Left hindlimb (tissue), 1 donor: Measurements from ENCODE around the gene IPO5.
"Not testable (repeated sequence)": the region's sequence is repeated elsewhere in the genome, so short reads cannot be mapped to it uniquely, and the experiment has no call there.

Source experiments
- DNase-seq: peaks from one replicate; pipeline ENCODE4 v3.0.0-alpha.2; 2018

IPO5 gene

GRCh38 chr13:98019186-98019585, 65.7 kb downstream of the IPO5 start:
- DNase-seq: no peak

GRCh38 chr13:98020271-98020670, 66.8 kb downstream of the IPO5 start:
- no peak for DNase-seq

- no peak for DNase-seq
Observed at GRCh38 chr13:98022210-98022609, 68.7 kb downstream of the IPO5 start.

GRCh38 chr13:98025480-98026025, 72.1 kb downstream of the IPO5 start:
- no peak for DNase-seq

DNA sequence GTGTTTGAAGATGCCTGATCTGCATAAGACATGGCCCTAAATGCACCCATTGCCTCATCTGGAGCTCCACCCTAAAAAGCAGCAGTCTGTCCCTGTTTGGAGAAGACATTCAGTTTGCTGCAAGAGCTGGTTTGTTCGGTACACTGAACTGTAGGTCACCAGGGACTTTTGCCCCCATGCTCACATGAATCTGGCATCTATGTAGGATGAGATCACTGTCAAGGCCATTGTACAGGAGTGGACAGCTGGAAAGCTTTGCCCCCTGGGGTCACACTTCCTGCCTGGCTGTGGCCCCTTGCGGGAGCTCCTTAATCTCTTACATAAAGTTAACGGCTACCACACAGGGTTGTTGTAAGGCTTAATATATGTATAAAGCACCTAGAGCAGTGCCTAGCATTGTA, 73.0 kb downstream of the IPO5 start:
- DNase-seq: no peak

DNA sequence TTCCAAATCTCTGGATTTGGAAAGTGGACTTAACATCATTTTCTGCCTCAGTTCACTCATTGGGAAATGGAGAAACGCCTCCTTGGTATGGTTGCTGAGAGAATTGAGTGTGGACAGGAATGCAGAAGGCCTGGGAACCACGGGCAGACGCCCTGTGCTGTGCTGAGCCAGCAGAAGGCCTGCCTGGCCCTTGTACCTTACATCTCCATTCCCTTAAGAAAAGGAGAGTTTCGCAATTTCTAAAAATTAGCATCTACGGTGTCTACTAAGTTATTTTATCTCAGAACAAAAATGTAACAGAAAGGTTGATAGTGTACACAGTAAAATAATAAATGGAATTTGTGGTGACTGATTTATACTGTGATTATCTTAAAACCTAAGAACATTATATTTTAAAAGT, 78.7 kb downstream of the IPO5 start:
- DNase-seq: no peak

DNA sequence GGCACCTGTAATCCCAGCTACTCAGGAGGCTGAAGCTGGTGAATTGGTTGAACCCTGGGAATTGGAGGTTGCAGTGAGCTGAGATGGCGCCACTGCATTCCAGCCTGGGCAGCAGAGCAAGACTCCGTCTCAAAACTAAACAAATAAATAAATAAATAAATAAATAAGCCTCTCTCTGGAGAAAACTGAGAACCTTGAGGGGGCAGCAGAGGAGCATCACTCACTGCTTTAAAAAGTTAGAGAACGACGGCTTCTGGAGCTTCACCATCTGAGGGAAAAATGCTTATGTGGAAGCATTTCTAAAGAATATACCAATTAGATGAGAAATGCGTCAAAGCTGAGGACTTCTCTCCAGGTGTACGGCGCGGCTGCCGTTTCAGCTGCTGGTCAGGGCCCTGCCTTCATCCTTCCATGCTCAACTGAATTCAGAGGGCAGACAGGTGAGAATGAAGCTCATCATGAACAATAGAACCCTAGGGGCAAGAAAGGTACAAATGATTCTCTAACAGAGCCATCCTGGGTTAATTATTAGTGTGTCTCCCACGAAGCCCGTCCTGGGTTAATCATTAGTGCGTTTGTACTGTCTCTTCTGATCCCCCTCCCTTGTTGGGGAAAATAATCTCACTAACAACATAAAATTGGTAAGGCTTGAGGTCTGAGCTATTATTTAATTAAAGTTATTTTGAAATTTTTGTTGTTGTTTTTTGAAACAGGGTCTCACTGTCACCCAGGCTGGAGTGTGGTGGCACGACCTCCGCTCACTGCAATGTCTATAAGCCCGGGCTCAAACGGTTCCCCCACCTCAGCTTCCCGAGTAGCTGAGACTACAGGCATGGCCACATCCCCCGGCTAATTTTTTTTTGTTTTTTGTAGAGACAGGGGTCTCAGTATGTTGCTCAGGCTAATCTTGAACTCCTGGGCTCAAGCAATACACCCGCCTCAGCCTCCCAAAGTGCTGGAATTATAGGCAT, 80.1 kb downstream of the IPO5 start:
- no peak for DNase-seq

DNA sequence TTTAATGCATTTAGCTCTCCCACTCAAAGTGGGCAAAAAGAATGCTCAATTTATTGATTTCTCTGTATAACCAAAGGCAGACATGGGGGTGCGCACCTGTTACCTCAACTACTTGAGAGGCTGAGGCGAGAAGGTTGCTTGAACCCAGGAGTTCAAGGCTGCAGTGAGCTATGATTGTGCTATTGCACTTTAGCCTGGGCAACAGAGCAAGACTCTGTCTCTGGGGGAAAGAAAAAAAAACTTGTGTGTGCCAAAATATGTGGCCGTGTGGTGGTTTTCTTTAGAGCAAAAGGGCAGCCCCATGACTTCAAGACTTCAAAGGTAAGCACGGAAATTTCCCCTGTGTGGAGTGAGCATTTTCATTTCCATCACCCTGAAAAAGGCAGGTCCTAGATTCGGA, 81.9 kb downstream of the IPO5 start:
- DNase-seq: no peak

DNA sequence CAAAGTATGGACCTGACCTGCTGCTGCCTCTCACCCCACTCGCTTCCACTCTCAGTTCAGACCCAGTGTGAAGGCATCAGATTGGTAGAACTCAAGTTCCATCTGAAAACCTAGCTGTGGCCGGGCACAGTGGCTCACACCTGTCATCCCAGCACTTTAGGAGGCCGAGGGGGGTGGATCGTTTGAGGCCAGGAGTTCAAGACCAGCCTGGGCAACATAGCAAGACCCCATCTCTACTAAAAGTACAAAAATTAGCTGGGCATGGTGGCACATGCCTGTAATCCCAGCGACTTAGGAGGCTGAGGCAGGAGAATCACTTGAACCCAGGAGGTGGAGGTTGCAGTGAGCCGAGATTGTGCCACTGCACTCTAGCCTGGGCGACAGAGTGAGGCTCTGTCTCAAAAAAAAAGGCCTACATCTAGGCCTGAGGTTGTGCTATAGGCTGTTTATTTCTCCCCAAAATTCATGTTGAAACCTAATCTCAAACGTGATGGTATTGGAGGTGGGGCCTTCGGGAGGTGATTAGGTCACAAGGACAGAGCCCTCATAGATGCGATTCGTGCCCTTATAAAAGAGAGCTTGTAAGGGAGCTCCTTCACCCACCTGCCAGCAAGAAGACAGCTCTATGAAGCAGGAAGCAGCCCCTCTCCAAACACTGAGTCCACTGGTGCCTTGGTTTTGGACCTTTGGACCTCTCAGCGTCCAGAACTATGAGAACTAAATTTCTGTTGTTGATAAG, 83.3 kb downstream of the IPO5 start:
- DNase-seq: not testable (repeated sequence)

DNA sequence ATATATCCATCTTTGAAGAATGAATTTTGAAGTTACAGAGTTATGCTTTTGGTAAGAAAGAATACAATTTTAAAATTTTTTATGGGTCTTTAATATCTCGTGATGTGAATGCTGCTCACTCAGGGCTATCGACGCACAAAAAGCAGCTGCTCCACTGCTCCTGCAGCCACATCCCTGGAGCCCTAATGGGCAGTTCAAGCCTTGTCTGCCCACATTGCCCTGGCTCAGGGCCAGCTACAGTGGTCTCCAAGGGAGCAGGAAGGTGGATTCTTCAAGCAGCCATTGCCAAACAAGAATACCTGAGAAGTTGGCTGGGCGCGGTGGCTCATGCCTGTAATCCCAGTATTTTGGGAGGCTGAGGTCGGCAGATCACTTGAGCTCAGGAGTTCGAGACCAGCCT, 85.8 kb downstream of the IPO5 start:
- DNase-seq: no peak

DNA sequence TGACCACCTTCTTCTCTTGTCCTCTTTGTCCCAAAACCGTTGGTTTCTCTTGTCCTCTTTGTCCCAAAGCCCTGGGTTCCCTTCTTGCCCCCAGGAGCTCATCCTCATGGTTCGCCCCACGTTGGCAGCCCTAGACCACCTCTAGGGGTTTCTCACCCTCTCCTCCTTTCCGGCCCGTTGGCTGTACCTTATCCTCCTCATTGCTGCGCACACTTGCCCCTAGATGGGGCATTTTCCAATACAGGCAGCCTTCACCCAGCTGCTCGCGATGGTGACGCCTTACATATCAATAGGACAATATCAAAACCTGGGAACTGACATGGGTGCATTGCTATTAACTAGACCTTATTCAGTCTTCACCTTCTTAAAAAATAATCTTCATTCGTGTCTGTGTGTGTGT, 86.5 kb downstream of the IPO5 start:
- no peak for DNase-seq

- DNase-seq: no peak
Observed at GRCh38 chr13:98041081-98041820, 87.8 kb downstream of the IPO5 start.

DNA sequence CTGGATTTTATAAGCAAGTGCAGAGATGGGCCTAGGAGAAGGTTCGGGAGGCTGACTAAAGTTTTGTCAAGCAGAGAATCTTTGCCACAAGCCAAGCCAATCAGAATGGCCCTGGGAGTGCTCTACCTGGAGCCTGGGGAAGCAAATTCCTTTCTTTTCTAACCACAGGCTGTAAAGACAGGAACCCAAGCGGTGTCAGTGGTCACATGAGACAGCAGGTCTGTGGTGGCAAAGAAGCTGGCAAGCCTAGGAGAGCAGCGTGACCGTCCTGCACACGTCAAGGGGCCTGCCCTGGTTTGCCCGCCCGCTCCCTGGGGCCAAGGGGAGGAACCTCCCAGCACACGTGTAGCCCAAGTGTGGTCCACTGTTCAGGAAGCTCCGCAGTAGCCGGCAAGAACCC, 90.8 kb downstream of the IPO5 start:
- DNase-seq: no peak

DNA sequence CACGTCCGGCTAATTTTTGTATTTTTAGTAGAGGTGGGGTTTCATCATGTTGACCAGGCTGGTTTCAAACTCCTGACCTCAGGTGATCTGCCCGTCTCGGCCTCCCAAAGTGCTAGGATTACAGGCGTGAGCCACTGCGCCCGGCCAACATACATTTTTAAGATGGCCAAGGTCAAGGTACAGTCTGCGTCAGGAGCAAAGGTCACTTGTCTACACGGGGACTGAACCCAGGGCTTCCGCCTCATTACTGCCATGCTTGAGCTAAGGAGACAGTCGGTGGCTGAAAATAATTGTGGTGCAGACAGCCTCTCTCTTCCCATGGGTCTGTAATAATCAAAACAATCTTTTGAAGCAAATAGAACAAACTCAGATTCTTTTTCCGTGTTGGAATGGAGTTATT, 94.3 kb downstream of the IPO5 start:
- not testable (repeated sequence) for DNase-seq

- DNase-seq: no peak
Observed at GRCh38 chr13:98048265-98048664, 94.8 kb downstream of the IPO5 start.

GRCh38 chr13:98050041-98050466, 96.6 kb downstream of the IPO5 start:
- no peak for DNase-seq

- no peak for DNase-seq
Observed at GRCh38 chr13:98052412-98052811, 98.9 kb downstream of the IPO5 start.

GRCh38 chr13:98054301-98054700, 100.8 kb downstream of the IPO5 start:
- no peak for DNase-seq

GRCh38 chr13:98055623-98056022, 102.1 kb downstream of the IPO5 start:
- DNase-seq: no peak

GRCh38 chr13:98056839-98057410, 103.5 kb downstream of the IPO5 start:
- DNase-seq: no peak

DNA sequence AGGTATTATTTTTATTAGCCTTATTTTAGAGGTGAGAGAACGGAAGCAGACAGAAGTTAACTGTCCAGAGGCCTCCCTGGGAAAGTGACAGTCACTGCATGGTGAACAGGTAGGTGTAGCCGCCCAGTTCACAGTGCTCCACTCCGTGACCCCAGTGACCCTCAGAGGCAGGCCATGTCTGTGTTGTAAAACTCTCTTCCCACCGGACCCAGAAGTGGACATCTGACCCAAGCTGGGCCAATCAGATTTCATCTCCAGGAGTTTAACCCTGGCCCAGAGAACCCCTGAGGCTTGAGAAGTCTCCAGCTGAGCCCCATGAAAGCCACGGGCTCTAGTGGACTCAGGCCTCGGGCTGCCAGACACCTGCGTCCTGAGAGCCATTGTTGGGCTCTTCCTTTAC, 105.8 kb downstream of the IPO5 start:
- no peak for DNase-seq

DNA sequence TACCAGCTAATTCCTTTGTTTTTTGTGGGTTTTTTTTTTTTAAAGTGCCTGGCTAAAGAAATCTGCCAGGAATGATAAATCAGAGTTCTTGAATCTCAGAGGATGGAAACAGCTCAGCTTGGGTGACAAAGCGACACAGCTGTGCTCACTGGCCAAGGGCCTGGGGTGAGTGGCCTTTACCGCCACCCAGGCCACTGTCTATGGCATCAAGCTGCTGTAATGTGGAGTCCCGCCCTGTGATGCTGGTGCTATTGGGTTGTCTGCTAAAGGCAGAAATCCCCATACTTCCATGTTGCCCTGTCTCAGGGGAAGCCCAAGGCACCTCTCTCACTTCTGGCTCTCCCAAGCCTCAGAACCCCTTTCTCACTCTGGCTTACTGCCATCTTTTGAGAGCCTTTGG, 106.8 kb downstream of the IPO5 start:
- no peak for DNase-seq

DNA sequence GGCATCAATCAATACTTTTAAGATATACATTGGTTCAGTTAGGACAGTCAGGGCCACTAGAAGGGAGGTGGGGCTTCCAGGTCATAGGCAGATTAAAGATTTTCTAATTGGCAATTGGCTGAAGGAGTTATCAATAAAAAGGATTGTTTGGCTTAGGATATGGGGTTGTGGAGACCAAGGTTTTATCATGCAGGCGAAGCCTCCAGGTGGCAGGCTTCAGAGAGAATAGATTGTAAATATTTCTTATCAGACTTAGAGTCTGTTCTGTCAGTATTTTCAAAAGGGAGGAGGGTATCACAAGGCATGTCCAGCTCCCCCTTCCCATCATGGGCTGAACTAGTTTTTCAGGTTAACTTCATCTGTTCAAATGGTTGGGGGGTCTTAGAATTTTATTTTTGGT, 112.0 kb downstream of the IPO5 start:
- DNase-seq: no peak
